HG03103 (cell line): Measurements from ENCODE around the gene HNRNPH3.

ENCODE experiments used
- ATAC-seq: cut with Tn5 transposase; IDR thresholded peaks from one replicate; pipeline ENCODE4 v1.9.1; 2021; ENCODE audit warnings: low read depth; ENCODE audit not compliant: unreplicated experiment

HNRNPH3 gene

DNA sequence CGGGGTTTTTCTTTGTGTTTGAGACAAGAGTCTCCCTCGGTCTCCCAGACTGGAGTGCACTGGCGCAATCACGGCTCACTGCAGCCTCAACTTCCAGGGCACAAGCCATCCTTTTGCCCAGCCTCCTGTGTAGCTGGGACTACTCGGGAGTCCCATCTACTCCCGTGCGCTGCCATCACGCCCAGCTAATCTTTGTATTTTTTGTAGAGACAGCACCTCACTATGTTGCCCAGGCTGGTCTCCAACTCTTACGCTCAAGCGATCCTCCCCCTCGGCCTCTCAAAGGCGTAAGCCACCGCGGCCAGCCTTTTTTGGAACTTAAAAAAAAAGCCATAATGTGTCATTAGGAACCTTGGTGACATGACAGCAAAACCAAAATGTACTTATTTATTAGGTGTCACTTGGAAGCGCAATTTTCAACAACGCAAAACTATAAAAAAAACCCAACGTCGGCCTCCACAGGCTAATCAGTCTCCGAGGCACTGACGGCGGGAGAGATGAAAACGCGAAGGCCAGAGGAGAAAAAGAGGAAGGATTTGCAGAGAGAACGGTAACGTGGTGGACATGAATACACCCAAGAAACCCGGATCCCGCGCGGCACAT lies 911 bp upstream of the HNRNPH3 start:
- no peak for ATAC-seq

- ATAC-seq: peak; percentile 20
Measured at GRCh38 chr10:68332259-68333057, 594 bp downstream of the HNRNPH3 start, which contains the start of gene PBLD. TSS of gene PBLD (minus strand) at chr10:68332928. CDS start at chr10:68306844, 26,084 bp downstream.

DNA sequence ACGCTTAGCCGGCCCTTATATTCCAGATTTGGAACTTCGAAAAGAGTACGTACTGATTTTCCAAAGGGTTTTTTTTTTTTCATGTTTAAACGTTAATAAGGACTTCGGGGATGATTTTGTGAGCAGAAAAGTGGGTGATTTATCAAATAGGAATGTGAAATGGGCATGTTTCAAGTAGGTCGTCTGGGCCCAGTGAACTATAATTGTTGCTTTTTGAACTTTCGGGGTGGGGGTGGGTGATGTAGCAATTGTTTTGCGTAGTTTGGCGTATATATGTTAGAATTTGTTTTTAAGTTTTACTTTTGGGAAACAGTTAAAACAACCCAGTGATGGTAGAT lies 1.2 kb downstream of the HNRNPH3 start:
- ATAC-seq: no peak

GRCh38 chr10:68333440-68334431 lies 1.9 kb downstream of the HNRNPH3 start:
- no peak for ATAC-seq

GRCh38 chr10:68334672-68335467 lies 3.0 kb downstream of the HNRNPH3 start:
- no peak for ATAC-seq

GRCh38 chr10:68336754-68337351 lies 5.0 kb downstream of the HNRNPH3 start:
- ATAC-seq: no peak

DNA sequence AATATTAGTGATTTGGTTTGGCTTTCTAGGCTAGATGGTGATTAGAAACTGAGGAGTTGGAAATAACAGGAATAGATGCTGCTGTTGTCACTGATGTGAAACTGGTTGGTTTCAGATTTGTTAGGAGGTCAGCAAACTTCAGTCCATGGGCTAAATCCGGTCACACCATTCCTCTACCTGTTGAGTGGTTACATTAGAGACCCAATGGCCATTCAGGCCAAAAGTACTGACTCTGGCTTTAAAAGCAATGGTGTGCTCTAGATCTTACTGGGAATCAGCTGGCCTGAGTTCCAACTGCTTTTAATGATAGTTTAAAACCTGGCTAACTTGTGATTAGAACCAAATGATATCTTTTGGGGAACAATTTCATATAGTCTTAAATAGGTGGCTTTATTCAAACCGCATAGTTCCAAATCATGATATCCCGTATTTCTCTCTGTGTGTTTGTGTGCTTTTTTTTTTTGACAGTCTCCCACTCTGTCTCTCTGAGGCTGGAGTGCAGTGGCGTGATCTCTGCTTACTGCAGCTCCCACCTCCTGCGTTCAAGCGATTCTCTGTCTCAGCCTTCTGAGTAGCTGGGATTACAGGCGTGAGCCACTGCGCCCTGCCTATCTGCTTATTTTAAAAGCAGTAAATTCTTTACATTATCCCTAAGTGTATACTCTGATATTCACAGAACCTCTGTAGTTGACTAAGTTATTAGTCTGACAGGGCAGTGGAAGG lies 8.7 kb downstream of the HNRNPH3 start:
- no peak for ATAC-seq

GRCh38 chr10:68342909-68343516 lies 11.1 kb downstream of the HNRNPH3 start:
- ATAC-seq: no peak

GRCh38 chr10:68345621-68346020 lies 13.8 kb downstream of the HNRNPH3 start:
- ATAC-seq: no peak

DNA sequence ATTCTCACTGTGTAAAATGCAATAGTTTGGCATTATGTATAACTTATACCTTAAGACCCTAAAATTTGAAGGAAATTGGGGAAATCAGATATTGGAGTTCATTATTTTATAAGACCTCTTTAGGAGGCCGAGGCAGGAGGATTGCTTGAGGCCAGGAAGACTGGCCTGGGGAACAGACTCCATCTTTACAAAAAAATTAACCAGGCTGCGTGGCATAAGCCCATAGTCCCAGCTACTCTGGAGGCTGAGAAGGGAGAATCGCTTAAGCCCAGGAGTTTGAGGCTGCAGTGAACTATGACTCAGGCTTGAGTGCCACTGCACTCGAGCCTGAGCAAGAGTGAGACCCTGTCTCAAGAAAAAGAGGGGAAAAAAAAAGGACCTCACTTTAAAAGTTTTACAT lies 14.9 kb downstream of the HNRNPH3 start:
- ATAC-seq: no peak

GRCh38 chr10:68348265-68348741 lies 16.4 kb downstream of the HNRNPH3 start:
- peak; percentile 64 for ATAC-seq

DNA sequence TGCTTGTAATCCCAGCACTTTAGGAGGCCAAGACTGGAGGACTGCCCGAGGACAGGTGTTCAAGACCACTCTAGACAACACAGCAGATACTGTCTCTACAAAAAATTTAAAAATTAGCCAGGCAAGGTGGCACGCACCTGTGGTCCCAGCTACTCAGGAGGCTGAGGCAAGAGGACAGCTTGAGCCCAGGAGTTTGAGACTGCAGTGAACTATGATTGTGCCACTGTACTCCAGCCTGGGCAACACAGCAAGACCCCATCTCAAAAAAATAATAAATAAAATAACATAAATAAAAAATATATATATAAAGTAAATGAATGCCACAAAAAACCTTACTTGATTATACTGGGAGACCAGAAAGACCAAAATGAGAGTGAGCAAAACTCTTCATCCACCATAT lies 21.7 kb downstream of the HNRNPH3 start:
- no peak for ATAC-seq

- no peak for ATAC-seq
Measured at GRCh38 chr10:68359189-68359588, 27.3 kb downstream of the HNRNPH3 start.

DNA sequence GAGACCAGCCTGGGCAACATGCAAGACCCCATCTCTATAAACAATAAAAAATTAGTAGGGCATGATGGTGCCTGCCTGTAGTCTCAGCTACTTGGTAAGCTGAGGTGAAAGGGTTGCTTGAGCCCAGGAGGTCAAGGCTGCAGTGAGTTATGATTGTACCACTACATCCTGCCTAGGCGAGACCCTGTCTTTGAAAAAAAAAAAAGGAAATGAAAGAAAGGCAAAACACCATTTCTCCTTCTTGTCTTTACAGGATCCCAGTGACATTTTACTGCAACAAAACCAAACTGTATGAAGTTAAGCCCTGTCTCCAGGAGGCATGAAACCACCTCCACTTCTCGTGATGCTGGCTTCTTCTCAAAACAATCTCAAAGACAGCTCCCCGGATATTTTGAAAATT lies 30.7 kb downstream of the HNRNPH3 start:
- ATAC-seq: no peak

GRCh38 chr10:68364101-68364886 lies 32.4 kb downstream of the HNRNPH3 start:
- no peak for ATAC-seq

DNA sequence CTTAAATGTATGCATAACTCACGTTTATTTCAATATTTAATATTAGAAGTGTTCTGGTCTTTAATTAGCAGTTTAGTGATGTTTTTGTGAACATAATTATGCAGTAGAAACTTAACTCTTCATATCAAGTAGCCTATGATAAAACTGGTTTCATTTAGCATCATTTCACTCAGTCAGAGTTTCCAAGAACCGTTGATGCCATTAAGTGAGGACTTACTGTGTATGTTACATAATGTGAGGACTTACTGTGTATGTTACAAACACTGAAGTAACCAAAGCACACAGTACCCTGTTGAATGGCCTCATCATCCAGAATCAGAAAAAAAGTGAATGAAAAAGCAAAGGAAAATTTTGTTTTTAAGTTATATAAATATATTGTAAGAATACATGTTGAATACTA lies 33.7 kb downstream of the HNRNPH3 start:
- no peak for ATAC-seq

DNA sequence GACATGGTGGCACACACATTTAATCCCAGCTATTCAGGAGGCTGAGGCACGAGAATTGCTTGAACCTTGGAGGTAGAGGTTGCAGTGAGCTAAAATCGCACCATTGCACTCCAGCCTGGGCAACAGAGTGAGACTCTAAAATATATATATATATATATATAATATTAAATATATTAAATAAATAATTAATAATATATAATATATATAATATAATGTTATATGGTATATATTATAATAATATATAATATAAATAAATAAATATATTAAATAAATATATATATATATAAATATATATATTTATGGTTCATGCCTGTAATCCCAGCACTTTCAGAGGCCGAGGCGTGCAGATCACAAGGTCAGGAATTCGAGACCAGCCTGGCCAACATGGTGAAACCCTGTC lies 34.7 kb downstream of the HNRNPH3 start:
- no peak for ATAC-seq

DNA sequence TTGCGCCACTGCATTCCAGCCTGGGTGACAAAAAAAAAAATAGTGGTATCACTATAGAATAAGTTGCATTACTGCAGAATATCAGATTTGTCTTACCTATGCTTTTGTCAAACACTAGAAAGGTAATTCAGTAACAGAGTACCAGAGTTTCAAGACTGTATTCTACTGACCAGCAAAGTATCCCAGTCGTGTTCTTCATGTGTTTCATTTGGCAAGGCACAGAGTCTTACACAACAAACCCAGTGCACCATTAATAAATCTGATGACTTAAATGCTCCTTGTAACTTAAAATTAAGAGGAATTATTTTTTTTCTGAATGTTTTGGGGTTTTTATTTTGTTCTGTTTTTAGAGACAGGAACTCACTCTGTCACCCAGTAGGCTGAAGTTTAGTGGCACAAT lies 35.3 kb downstream of the HNRNPH3 start:
- ATAC-seq: no peak
